SJSA1 (cell line): Measurements from ENCODE around the gene MTA2. TPM values are rescaled to one million over a fixed set of nuclear protein-coding genes. Genes with fewer than 3 reads are reported as not detected.
"Not testable (repeated sequence)": the region's sequence is repeated elsewhere in the genome, so short reads cannot be mapped to it uniquely, and the experiment has no call there.

ENCODE experiments used
- DNase-seq, 2 experiments: peaks; one replicate each; pipeline ENCODE4 v3.0.0-alpha.2; 2015 to 2020; ENCODE audit warnings: low spot score in 2 of 2, low read depth in 1 of 2
- H3K27ac ChIP-seq: fragments of 250-450 bp; sonication (Bioruptor Pico); 2 replicates; pipeline ENCODE4 v1.5.1; 2020; ENCODE audit warnings: mild to moderate bottlenecking, moderate library complexity
- H3K27me3 ChIP-seq: fragments of 250-450 bp; sonication (Bioruptor Pico); replicated peaks from 2 replicates; pipeline ENCODE4 v1.5.1; 2020; ENCODE audit warnings: mild to moderate bottlenecking, moderate library complexity
- H3K36me3 ChIP-seq: fragments of 250-450 bp; sonication (Bioruptor Pico); 2 replicates; pipeline ENCODE4 v1.5.1; 2020; ENCODE audit warnings: mild to moderate bottlenecking
- H3K4me1 ChIP-seq: fragments of 250-450 bp; sonication (Bioruptor Pico); replicated peaks from 2 replicates; pipeline ENCODE4 v1.6.1; 2021; ENCODE audit warnings: mild to moderate bottlenecking
- H3K4me3 ChIP-seq: fragments of 250-450 bp; sonication (Bioruptor Pico); 2 replicates; pipeline ENCODE4 v1.5.1; 2020; ENCODE audit warnings: mild to moderate bottlenecking
- H3K9me3 ChIP-seq: fragments of 250-450 bp; sonication (Bioruptor Pico); replicated peaks from 2 replicates; pipeline ENCODE4 v1.5.1; 2020; ENCODE audit warnings: mild to moderate bottlenecking
- total RNA-seq: library from RNA; depleted of rRNA; stranded (reverse); fragments of >200 nt; shearing (Covaris generic); gene quantifications from 2 replicates; pipeline ENCODE4 v1.2.3, GENCODE V29; 2014

The MTA2 gene
- total RNA-seq, 1 experiment from 2014 or later = 214 TPM

- no peak overlapping the region for H3K4me3 ChIP-seq
- no peak for DNase-seq
These were observed 8.7 kb downstream of the MTA2 start for GRCh38 chr11:62592989-62593421.

GRCh38 chr11:62592146-62592815 is 9.4 kb downstream of the MTA2 start:
- Histone ChIP-seq H3K9me3 (no peaks in the 10 kb centered on the region), H3K36me3 (peaks cover 71% of the 10 kb centered on the region), H3K4me3 (peak overlapping the region; percentile 60), H3K27ac (peak overlapping the region; percentile 16), H3K4me1 (peaks cover 36% of the 10 kb centered on the region), H3K27me3 (no peaks in the 10 kb centered on the region)
- no peak for DNase-seq

More at GRCh38 chr11:62592989-62593421, 8.7 kb downstream of the MTA2 start:
- peaks cover 30% of the 10 kb centered on the region for H3K4me1 ChIP-seq
- H3K27me3 ChIP-seq = no peaks in the 10 kb centered on the region
- H3K27ac ChIP-seq = no peak overlapping the region
- H3K9me3 ChIP-seq = no peaks in the 10 kb centered on the region
- H3K36me3 ChIP-seq = peaks cover 71% of the 10 kb centered on the region

GRCh38 chr11:62591448-62592145 is 10.1 kb downstream of the MTA2 start, which contains the start of gene TUT1:
Gene TUT1 (minus strand): TSS chr11:62591523. CDS start chr11:62591485, 38 bp downstream.
- peaks cover 36% of the 10 kb centered on the region for H3K4me1 ChIP-seq
- H3K27ac ChIP-seq = peak within 1 kb of the TSS; percentile 50
- H3K27me3 ChIP-seq = no peaks in the 10 kb centered on the region
- H3K9me3 ChIP-seq = no peaks in the 10 kb centered on the region
- peak; percentile 98 to 99 for DNase-seq
- peak within 1 kb of the TSS; percentile 60 for H3K4me3 ChIP-seq
- H3K36me3 ChIP-seq = peaks cover 68% of the 10 kb centered on the region

DNA sequence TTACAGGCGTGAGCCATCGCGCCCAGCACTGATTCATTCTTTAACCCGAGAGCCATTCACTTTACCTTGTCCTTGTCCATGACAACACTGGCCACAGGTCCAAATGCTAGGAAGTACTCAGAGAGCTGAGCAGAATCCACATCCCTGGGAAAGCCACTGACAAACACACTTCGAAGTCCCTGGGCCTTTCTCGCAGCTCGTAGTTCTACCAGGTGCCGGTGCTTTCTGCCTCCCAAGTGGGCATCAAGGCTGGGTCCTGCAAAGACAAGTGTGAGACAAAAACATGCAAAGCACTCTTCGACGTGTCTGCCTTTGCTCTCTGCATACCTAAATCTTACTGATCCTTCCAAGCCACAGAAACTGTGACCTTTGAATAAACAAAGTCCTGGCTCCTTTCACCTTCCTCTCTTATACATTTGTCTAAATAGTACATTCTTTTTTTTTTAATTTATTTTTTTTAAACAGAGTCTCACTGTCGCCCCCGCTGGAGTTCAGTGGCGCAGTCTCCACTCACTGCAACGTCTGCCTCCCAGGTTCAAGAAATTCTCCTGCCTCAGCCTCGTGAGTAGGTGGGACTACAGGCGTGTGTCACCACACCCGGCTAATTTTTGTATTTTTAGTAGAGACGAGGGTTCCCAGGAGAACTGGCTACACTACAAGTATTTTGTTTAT is 12.6 kb downstream of the MTA2 start:
- Histone ChIP-seq H3K36me3 (peaks cover 61% of the 10 kb centered on the region), H3K27ac (no peak overlapping the region), H3K4me3 (no peak overlapping the region), H3K9me3 (no peaks in the 10 kb centered on the region), H3K27me3 (no peaks in the 10 kb centered on the region), H3K4me1 (peaks cover 36% of the 10 kb centered on the region)
- DNase-seq = peak in 1 of 2 experiments; percentile 34

- not testable (repeated sequence) for H3K27ac ChIP-seq, H3K27me3 ChIP-seq, H3K9me3 ChIP-seq, DNase-seq, H3K4me3 ChIP-seq
- Histone ChIP-seq H3K36me3 (peaks cover 66% of the 10 kb centered on the region), H3K4me1 (peaks cover 23% of the 10 kb centered on the region)
These were observed 16.3 kb downstream of the MTA2 start for GRCh38 chr11:62585356-62585755.

DNA sequence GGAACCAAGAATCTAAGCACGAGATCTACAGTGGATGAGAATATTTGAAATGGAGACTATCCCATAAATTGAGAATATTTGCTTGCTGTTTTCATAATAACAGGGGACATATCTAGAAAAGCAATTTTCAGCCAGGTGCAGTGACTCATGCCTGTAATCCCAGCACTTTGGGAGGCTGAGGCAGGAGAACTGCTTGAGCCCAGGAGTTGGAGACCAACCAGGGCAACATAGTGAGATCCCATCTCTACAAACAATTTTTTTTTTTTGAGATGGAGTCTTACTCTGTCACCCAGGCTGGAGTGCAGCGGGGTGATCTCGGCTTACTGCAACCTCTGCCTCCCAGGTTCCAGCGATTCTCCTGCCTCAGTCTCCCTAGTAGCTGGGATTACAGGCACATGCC is 19.9 kb downstream of the MTA2 start:
- H3K27ac ChIP-seq, H3K4me3 ChIP-seq, H3K27me3 ChIP-seq, DNase-seq, H3K9me3 ChIP-seq, H3K4me1 ChIP-seq: not testable (repeated sequence)
- H3K36me3 ChIP-seq = peaks cover 75% of the 10 kb centered on the region

- no peaks in the 10 kb centered on the region for H3K9me3 ChIP-seq
- H3K4me3 ChIP-seq = no peak overlapping the region
- no peak overlapping the region for H3K27ac ChIP-seq
- peaks cover 75% of the 10 kb centered on the region for H3K36me3 ChIP-seq
- H3K27me3 ChIP-seq = no peaks in the 10 kb centered on the region
- no peak for DNase-seq
- no peaks in the 10 kb centered on the region for H3K4me1 ChIP-seq
These were observed 20.5 kb downstream of the MTA2 start for GRCh38 chr11:62580959-62581715.

GRCh38 chr11:62579252-62579651 is 22.4 kb downstream of the MTA2 start:
- H3K27me3 ChIP-seq = no peaks in the 10 kb centered on the region
- H3K36me3 ChIP-seq = peaks cover 78% of the 10 kb centered on the region
- H3K4me3 ChIP-seq = no peak overlapping the region
- no peaks in the 10 kb centered on the region for H3K9me3 ChIP-seq
- no peak overlapping the region for H3K27ac ChIP-seq
- no peak for DNase-seq
- peaks cover 13% of the 10 kb centered on the region for H3K4me1 ChIP-seq

GRCh38 chr11:62578541-62578940 is 23.1 kb downstream of the MTA2 start:
- no peak overlapping the region for H3K4me3 ChIP-seq
- no peaks in the 10 kb centered on the region for H3K9me3 ChIP-seq
- H3K27me3 ChIP-seq = no peaks in the 10 kb centered on the region

GRCh38 chr11:62577046-62577714 is 24.5 kb downstream of the MTA2 start:
- H3K9me3 ChIP-seq = no peaks in the 10 kb centered on the region
- H3K36me3 ChIP-seq = peaks cover 80% of the 10 kb centered on the region
- DNase-seq = no peak
- peaks cover 20% of the 10 kb centered on the region for H3K4me1 ChIP-seq
- no peak overlapping the region for H3K27ac ChIP-seq
- no peak overlapping the region for H3K4me3 ChIP-seq
- no peaks in the 10 kb centered on the region for H3K27me3 ChIP-seq

More at GRCh38 chr11:62578541-62578940, 23.1 kb downstream of the MTA2 start:
- Histone ChIP-seq H3K4me1 (peaks cover 14% of the 10 kb centered on the region), H3K27ac (no peak overlapping the region), H3K36me3 (peaks cover 76% of the 10 kb centered on the region)
- no peak for DNase-seq

DNA sequence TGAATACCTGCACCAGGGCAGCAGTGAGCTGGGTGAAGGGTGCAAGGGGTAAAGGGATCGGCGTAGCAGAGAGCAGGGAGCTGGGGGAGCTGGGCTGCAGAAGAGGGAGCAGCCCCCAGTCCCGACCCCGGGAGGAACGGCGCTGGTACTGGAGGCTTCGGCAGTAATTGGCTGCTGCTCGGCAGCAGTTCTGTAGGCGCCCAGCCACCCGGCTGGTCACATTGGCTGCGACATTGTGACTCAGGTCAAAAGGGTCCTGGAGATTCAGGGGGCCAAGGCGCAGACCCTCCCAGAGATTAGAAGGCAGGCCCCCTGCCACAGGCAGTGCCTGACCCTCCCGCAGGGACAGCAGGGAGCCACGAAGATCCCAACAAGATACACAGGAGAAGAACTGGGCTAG is 25.8 kb downstream of the MTA2 start:
- Histone ChIP-seq H3K4me3 (no peak overlapping the region), H3K27me3 (no peaks in the 10 kb centered on the region), H3K9me3 (no peaks in the 10 kb centered on the region), H3K4me1 (peaks cover 23% of the 10 kb centered on the region), H3K36me3 (peaks cover 80% of the 10 kb centered on the region), H3K27ac (no peak overlapping the region)
- DNase-seq = no peak

- Histone ChIP-seq H3K36me3 (peaks cover 84% of the 10 kb centered on the region), H3K27ac (no peak overlapping the region), H3K9me3 (no peaks in the 10 kb centered on the region), H3K4me3 (peak overlapping the region; percentile 67), H3K4me1 (peaks cover 23% of the 10 kb centered on the region), H3K27me3 (no peaks in the 10 kb centered on the region)
- no peak for DNase-seq
These were observed 26.5 kb downstream of the MTA2 start for GRCh38 chr11:62575156-62575555.
